Measurements from ENCODE around the gene CPPED1.

DNA sequence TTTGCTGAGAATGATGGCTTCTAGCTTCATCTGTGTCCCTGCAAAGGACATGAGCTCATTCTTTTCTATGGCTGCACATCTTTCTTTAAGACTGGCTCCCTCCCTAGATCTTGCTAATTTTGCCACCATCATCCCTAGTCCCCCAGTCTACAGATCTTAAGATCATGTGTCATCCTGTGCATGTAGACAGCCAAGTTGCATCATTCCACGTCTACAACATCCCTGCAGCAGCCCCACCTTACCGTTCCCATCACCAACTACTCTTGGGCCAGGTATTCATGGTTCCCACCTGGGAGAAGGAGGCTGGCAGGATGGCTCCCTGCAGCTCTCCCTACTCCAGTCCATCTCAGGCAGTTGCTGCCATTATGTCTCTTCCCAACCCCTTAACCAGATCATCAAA, 12.3 kb downstream of the CPPED1 start:
- TF ChIP-seq POLR2AphosphoS5 (IDR thresholded peaks at IDR 0.05; ENCODE audit: low read depth, low read length): no peak
- TF ChIP-seq POLR2A (IDR thresholded peaks at IDR 0.05; ENCODE audit: low read depth, low read length): no peak
- no peak for TF ChIP-seq TAF1 (IDR thresholded peaks at IDR 0.05; ENCODE audit: low read depth, low read length)
- TF ChIP-seq POU2F2 (IDR thresholded peaks at IDR 0.05; ENCODE audit: low read depth, low read length): no peak
